Smooth muscle cell of trachea (primary cell): ENCODE measurements around the gene CT45A9. TPM values are rescaled to one million over a fixed set of nuclear protein-coding genes. Genes with fewer than 3 reads are reported as not detected.

Source experiments
- total RNA-seq: library from RNA; depleted of rRNA; stranded (reverse); fragments of >200 nt; gene quantifications from 2 replicates; pipeline ENCODE4 v1.2.1, GENCODE V29; 2014

The CT45A9 gene, protein sequence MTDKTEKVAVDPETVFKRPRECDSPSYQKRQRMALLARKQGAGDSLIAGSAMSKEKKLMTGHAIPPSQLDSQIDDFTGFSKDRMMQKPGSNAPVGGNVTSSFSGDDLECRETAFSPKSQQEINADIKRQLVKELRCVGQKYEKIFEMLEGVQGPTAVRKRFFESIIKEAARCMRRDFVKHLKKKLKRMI
- total RNA-seq, result not detected in 2 replicates

GRCh38 chrX:135871712-135872111, at the start of gene CT45A9:
Gene CT45A9 (minus strand): TSS chrX:135871812. CDS start chrX:135868061, 3,751 bp downstream.

GRCh38 chrX:135893294-135893817, 21.7 kb upstream of the CT45A9 start, which contains the start of the genes CT45A10 and SAGE1:
Gene CT45A10 (minus strand): TSS chrX:135893444. CDS start chrX:135885344, 8,100 bp downstream.
Gene SAGE1 (plus strand): TSS chrX:135893716. CDS start chrX:135896243, 2,527 bp downstream.

DNA sequence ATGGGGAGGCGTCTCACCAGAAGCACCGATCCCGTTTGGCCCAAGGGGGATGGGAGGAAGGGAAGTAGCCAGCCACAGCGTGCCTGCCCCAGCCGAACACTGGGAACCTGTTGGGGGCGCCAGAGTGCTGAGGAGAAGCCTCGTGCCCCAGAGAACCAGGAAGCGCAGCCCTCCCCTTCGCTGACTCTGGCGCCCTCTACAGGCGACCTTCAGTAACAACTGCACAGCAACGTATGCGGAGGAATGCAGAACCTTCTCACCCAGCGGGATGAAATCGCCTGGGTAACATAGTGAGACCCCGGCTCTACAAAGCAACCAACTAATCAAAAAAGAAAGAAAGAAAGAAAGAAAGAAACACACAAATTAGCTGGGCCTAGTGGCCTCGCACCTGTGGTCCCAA, 17.2 kb downstream of the CT45A9 start, which contains the start of gene CT45A8:
CT45A8 (minus strand) TSS at position 101 of the 400 bp plus-strand sequence. CDS start 3,755 bp downstream, outside the sequence.

GRCh38 chrX:135837180-135837579, 34.4 kb downstream of the CT45A9 start, which contains the start of gene CT45A7:
Gene CT45A7 (minus strand): TSS chrX:135837280. CDS start chrX:135833533, 3,747 bp downstream.

GRCh38 chrX:135819912-135820311, 51.7 kb downstream of the CT45A9 start, which contains the start of gene CT45A2:
Gene CT45A2 (minus strand): TSS chrX:135820012. CDS start chrX:135816265, 3,747 bp downstream.

Other genes starting within 250 kb of the CT45A9 start
- not detected in 2 replicates for gene CT45A1, start 158.2 kb downstream of the CT45A9 start, total RNA-seq
- not detected in 2 replicates for gene CT45A3, start 103.6 kb downstream of the CT45A9 start, total RNA-seq
- gene CT45A5, start 86.3 kb downstream of the CT45A9 start, total RNA-seq, result not detected in 2 replicates
- not detected in 2 replicates for gene CT45A6, start 69.0 kb downstream of the CT45A9 start, total RNA-seq
- gene CT45A2, start 51.8 kb downstream of the CT45A9 start, total RNA-seq, result not detected in 2 replicates
- not detected in 2 replicates for gene CT45A7, start 34.5 kb downstream of the CT45A9 start, total RNA-seq
- gene CT45A8, start 17.3 kb downstream of the CT45A9 start, total RNA-seq, result not detected in 2 replicates
- not detected in 2 replicates for gene CT45A10, start 21.6 kb upstream of the CT45A9 start, total RNA-seq
- gene SAGE1, start 21.9 kb upstream of the CT45A9 start, total RNA-seq, result not detected in 2 replicates
- gene MMGT1, start 102.2 kb upstream of the CT45A9 start, total RNA-seq, result 11.4 and 12.9 TPM in 2 replicates
- gene SLC9A6, start 113.6 kb upstream of the CT45A9 start, total RNA-seq, result 21.7 and 32.6 TPM in 2 replicates